ENCODE results near the gene CACNA2D3.

The CACNA2D3 gene

GRCh38 chr3:55065331-55065730 lies 943.0 kb downstream of the CACNA2D3 start:
- no peak for DNase-seq (ENCODE audit: low spot score)
- TF ChIP-seq CTCF (IDR thresholded peaks at IDR 0.05; ENCODE audit: extremely low read depth, missing control alignments): no peak

- DNase-seq (ENCODE audit: low spot score): no peak
- TF ChIP-seq CTCF (IDR thresholded peaks at IDR 0.05; ENCODE audit: extremely low read depth, missing control alignments): no peak
These were observed 944.2 kb downstream of the CACNA2D3 start for GRCh38 chr3:55066551-55067047.

GRCh38 chr3:55069950-55070349 lies 947.6 kb downstream of the CACNA2D3 start:
- DNase-seq (ENCODE audit: low spot score): no peak
- no peak for TF ChIP-seq CTCF (IDR thresholded peaks at IDR 0.05; ENCODE audit: extremely low read depth, missing control alignments)

- DNase-seq (ENCODE audit: low spot score): no peak
These were observed 952.4 kb downstream of the CACNA2D3 start for GRCh38 chr3:55074796-55075195.

GRCh38 chr3:55075846-55076245 lies 953.5 kb downstream of the CACNA2D3 start:
- DNase-seq (ENCODE audit: low spot score): no peak
- TF ChIP-seq CTCF (IDR thresholded peaks at IDR 0.05; ENCODE audit: extremely low read depth, missing control alignments): no peak

More at GRCh38 chr3:55074796-55075195, 952.4 kb downstream of the CACNA2D3 start:
- no peak for TF ChIP-seq CTCF (IDR thresholded peaks at IDR 0.05; ENCODE audit: extremely low read depth, missing control alignments)

GRCh38 chr3:55077726-55078125 lies 955.4 kb downstream of the CACNA2D3 start:
- TF ChIP-seq CTCF (IDR thresholded peaks at IDR 0.05; ENCODE audit: extremely low read depth, missing control alignments): no peak
- DNase-seq (ENCODE audit: low spot score): no peak

GRCh38 chr3:55078876-55079275 lies 956.5 kb downstream of the CACNA2D3 start:
- no peak for DNase-seq (ENCODE audit: low spot score)
- TF ChIP-seq CTCF (IDR thresholded peaks at IDR 0.05; ENCODE audit: extremely low read depth, missing control alignments): no peak
